Measurements from ENCODE around the gene GTF2F2. TPM values are rescaled to one million over a fixed set of nuclear protein-coding genes. Genes with fewer than 3 reads are reported as not detected.

Gene GTF2F2
- polyA plus RNA-seq, 2 of the 4 experiments (the other 2 are of a cell fraction) = 21.0 to 30.0 TPM

DNA sequence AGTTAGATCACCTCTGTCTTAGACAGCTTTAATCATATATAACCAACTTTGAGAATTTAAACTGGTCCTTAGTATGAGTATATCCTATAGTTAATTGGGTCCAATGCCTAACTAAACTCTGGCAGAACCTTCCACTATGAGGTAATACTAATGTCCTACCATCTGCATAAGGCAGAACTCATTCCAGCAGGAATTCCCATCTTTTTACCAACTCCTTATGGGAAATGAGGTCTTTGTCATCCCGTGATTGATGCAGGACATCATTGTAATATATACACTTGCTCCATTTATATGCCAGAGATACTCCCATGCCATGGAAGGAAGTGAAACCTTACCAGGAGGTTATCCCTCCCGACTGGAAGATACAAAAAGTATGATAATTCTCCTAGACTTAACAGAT is 77.7 kb downstream of the GTF2F2 start:
- FAIRE-seq (no peak), ATAC-seq (no peak), DNase-seq (ENCODE audit: low read depth in 1 of 2, low spot score in 1 of 2) (no peak)
- no peak overlapping the region for H3K27ac ChIP-seq
- no peak overlapping the region for H3K4me2 ChIP-seq
- no peaks in the 10 kb centered on the region for H3K9me3 ChIP-seq
- CTCF ChIA-PET = interaction anchor here (0.9 kb wide), 2 partner anchors 24 to 81 kb away, joined by 3 to 5 read pairs; no protein-coding TSS in a partner anchor
- TF ChIP-seq, protein P1, sequence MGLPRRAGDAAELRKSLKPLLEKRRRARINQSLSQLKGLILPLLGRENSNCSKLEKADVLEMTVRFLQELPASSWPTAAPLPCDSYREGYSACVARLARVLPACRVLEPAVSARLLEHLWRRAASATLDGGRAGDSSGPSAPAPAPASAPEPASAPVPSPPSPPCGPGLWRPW (IDR thresholded peaks at IDR 0.05) = no peak
- TF ChIP-seq ZSCAN20 (CRISPR knock-in tag; IDR thresholded peaks at IDR 0.05) (no peak), BHLHE40 (IDR thresholded peaks at IDR 0.05; ENCODE audit: low read depth, low read length) (no peak), HOXB13 (CRISPR knock-in tag; IDR thresholded peaks at IDR 0.05; ENCODE audit: low read depth) (no peak), EP300 (IDR thresholded peaks at IDR 0.05) (no peak), CBX8 (IDR thresholded peaks at IDR 0.05) (no peak), RAD21 (conservative IDR thresholded peaks at IDR 0.05 in 1 of 2, IDR thresholded peaks at IDR 0.05 in 1 of 2) (no peak), ZFP36 (IDR thresholded peaks at IDR 0.05; ENCODE audit: borderline replicate concordance, partially characterized antibody) (no peak), HOXA7 (CRISPR knock-in tag; IDR thresholded peaks at IDR 0.05) (no peak), TP53 (CRISPR knock-in tag; IDR thresholded peaks at IDR 0.05) (no peak), ZNF302 (CRISPR knock-in tag; IDR thresholded peaks at IDR 0.05) (no peak), CHD4 (IDR thresholded peaks at IDR 0.05; ENCODE audit: borderline replicate concordance) (no peak), POLR2AphosphoS2 (conservative IDR thresholded peaks at IDR 0.05; ENCODE audit: low read length) (no peak), NR3C1 (IDR thresholded peaks at IDR 0.05) (no peak), KDM1A (IDR thresholded peaks at IDR 0.05; ENCODE audit: low read depth) (no peak)
- TF ChIP-seq, protein P2, sequence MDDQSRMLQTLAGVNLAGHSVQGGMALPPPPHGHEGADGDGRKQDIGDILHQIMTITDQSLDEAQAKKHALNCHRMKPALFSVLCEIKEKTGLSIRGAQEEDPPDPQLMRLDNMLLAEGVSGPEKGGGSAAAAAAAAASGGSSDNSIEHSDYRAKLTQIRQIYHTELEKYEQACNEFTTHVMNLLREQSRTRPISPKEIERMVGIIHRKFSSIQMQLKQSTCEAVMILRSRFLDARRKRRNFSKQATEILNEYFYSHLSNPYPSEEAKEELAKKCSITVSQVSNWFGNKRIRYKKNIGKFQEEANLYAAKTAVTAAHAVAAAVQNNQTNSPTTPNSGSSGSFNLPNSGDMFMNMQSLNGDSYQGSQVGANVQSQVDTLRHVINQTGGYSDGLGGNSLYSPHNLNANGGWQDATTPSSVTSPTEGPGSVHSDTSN (IDR thresholded peaks at IDR 0.05) = no peak
- TF ChIP-seq, protein P3, sequence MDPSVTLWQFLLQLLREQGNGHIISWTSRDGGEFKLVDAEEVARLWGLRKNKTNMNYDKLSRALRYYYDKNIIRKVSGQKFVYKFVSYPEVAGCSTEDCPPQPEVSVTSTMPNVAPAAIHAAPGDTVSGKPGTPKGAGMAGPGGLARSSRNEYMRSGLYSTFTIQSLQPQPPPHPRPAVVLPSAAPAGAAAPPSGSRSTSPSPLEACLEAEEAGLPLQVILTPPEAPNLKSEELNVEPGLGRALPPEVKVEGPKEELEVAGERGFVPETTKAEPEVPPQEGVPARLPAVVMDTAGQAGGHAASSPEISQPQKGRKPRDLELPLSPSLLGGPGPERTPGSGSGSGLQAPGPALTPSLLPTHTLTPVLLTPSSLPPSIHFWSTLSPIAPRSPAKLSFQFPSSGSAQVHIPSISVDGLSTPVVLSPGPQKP (IDR thresholded peaks at IDR 0.05; ENCODE audit: low read depth, low read length) = no peak
- TF ChIP-seq, protein P4, sequence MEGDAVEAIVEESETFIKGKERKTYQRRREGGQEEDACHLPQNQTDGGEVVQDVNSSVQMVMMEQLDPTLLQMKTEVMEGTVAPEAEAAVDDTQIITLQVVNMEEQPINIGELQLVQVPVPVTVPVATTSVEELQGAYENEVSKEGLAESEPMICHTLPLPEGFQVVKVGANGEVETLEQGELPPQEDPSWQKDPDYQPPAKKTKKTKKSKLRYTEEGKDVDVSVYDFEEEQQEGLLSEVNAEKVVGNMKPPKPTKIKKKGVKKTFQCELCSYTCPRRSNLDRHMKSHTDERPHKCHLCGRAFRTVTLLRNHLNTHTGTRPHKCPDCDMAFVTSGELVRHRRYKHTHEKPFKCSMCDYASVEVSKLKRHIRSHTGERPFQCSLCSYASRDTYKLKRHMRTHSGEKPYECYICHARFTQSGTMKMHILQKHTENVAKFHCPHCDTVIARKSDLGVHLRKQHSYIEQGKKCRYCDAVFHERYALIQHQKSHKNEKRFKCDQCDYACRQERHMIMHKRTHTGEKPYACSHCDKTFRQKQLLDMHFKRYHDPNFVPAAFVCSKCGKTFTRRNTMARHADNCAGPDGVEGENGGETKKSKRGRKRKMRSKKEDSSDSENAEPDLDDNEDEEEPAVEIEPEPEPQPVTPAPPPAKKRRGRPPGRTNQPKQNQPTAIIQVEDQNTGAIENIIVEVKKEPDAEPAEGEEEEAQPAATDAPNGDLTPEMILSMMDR (IDR thresholded peaks at IDR 0.05) = no peak
- TF ChIP-seq, protein P5, sequence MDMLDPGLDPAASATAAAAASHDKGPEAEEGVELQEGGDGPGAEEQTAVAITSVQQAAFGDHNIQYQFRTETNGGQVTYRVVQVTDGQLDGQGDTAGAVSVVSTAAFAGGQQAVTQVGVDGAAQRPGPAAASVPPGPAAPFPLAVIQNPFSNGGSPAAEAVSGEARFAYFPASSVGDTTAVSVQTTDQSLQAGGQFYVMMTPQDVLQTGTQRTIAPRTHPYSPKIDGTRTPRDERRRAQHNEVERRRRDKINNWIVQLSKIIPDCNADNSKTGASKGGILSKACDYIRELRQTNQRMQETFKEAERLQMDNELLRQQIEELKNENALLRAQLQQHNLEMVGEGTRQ (IDR thresholded peaks at IDR 0.05) = no peak
- no peak overlapping the region for H3K4me3 ChIP-seq
- H3K4me1 ChIP-seq = peaks cover 26% of the 10 kb centered on the region
- POLR2A ChIA-PET = no interaction called here
- 88% methylated on average over 2 of the region's 2 CpGs for WGBS (ENCODE audit: missing lambda C conversion rate)

DNA sequence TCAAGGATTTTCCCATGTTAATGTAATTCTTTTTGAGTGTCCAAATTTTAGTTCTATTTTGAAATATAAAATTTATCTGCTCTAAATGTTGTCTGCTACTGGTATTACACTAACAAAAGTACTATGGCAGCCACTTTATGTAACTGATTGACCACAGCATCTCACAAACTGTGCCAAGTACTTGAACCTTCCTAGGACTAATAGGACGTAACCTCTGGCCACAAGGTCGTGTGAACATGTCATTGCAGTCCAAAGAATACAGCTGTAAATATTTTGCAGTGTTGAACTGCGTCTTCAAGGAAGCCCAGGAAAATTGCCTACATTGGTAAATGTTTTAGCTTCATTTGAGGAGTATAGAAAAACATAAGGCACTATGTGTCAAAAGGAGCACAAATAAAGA is 78.6 kb downstream of the GTF2F2 start:
- Histone ChIP-seq H3K4me2 (no peak overlapping the region), H3K27ac (no peak overlapping the region), H3K4me3 (no peak overlapping the region), H3K9me3 (no peaks in the 10 kb centered on the region), H3K4me1 (peaks cover 26% of the 10 kb centered on the region)
- 85% methylated on average over 3 of the region's 3 CpGs for WGBS (ENCODE audit: missing lambda C conversion rate)
- no peak for FAIRE-seq
- ChIA-PET POLR2A (no interaction called here), CTCF (interaction anchor here (0.6 to 2.0 kb wide), 5 partner anchors 25 to 83 kb away, joined by 3 to 5 read pairs (median 3); no protein-coding TSS in a partner anchor)
- DNase-seq (ENCODE audit: low read depth in 1 of 2, low spot score in 1 of 2) = no peak
- ATAC-seq = no peak
- TF ChIP-seq FOSB (CRISPR knock-in tag; IDR thresholded peaks at IDR 0.05) = no peak
- TF ChIP-seq EHF (CRISPR knock-in tag; IDR thresholded peaks at IDR 0.05) = no peak
- TF ChIP-seq JUNB (IDR thresholded peaks at IDR 0.05) = no peak
- TF ChIP-seq, protein P6, sequence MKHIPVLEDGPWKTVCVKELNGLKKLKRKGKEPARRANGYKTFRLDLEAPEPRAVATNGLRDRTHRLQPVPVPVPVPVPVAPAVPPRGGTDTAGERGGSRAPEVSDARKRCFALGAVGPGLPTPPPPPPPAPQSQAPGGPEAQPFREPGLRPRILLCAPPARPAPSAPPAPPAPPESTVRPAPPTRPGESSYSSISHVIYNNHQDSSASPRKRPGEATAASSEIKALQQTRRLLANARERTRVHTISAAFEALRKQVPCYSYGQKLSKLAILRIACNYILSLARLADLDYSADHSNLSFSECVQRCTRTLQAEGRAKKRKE (CRISPR knock-in tag; IDR thresholded peaks at IDR 0.05; ENCODE audit: low read depth) = no peak
- TF ChIP-seq, protein P5 (IDR thresholded peaks at IDR 0.05) = no peak
- TF ChIP-seq HOXB13 (CRISPR knock-in tag; IDR thresholded peaks at IDR 0.05; ENCODE audit: low read depth) = no peak
- TF ChIP-seq HOXA7 (CRISPR knock-in tag; IDR thresholded peaks at IDR 0.05) = no peak
- TF ChIP-seq, protein P7, sequence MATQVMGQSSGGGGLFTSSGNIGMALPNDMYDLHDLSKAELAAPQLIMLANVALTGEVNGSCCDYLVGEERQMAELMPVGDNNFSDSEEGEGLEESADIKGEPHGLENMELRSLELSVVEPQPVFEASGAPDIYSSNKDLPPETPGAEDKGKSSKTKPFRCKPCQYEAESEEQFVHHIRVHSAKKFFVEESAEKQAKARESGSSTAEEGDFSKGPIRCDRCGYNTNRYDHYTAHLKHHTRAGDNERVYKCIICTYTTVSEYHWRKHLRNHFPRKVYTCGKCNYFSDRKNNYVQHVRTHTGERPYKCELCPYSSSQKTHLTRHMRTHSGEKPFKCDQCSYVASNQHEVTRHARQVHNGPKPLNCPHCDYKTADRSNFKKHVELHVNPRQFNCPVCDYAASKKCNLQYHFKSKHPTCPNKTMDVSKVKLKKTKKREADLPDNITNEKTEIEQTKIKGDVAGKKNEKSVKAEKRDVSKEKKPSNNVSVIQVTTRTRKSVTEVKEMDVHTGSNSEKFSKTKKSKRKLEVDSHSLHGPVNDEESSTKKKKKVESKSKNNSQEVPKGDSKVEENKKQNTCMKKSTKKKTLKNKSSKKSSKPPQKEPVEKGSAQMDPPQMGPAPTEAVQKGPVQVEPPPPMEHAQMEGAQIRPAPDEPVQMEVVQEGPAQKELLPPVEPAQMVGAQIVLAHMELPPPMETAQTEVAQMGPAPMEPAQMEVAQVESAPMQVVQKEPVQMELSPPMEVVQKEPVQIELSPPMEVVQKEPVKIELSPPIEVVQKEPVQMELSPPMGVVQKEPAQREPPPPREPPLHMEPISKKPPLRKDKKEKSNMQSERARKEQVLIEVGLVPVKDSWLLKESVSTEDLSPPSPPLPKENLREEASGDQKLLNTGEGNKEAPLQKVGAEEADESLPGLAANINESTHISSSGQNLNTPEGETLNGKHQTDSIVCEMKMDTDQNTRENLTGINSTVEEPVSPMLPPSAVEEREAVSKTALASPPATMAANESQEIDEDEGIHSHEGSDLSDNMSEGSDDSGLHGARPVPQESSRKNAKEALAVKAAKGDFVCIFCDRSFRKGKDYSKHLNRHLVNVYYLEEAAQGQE (IDR thresholded peaks at IDR 0.05) = no peak
- TF ChIP-seq ZSCAN20 (CRISPR knock-in tag; IDR thresholded peaks at IDR 0.05) = no peak
- no peak for TF ChIP-seq MAFK (IDR thresholded peaks at IDR 0.05; ENCODE audit: partially characterized antibody)
- TF ChIP-seq NPAS2 (CRISPR knock-in tag; IDR thresholded peaks at IDR 0.05; ENCODE audit: borderline replicate concordance) = no peak
- TF ChIP-seq JUN (IDR thresholded peaks at IDR 0.05) = no peak

All from A549 (cell line).